IMR-90 (cell line): ENCODE results near the gene ETV7.

Source experiments
- CTCF ChIP-seq: conservative IDR thresholded peaks from 2 replicates; pipeline ENCODE4 v1.5.1; 2012; ENCODE audit warnings: mild to moderate bottlenecking, low read depth, low read length, improper control_type of control experiment
- POLR2A ChIP-seq: IDR thresholded peaks from 2 replicates; pipeline ENCODE4 v1.6.1; 2012; ENCODE audit warnings: mild to moderate bottlenecking, low read depth, low read length
- RFX5 ChIP-seq: IDR thresholded peaks from 2 replicates; pipeline ENCODE4 v1.8.0; 2012; ENCODE audit warnings: low read depth, mild to moderate bottlenecking, low read length, moderate library complexity
- SMC3 ChIP-seq: fragments of 150-350 bp; IDR thresholded peaks from 2 replicates; pipeline ENCODE4 v1.6.1; 2016; ENCODE audit warnings: low read depth, mild to moderate bottlenecking, antibody characterized with exemption, low read length, moderate library complexity
- USF2 ChIP-seq: fragments of 150-350 bp; IDR thresholded peaks from 2 replicates; pipeline ENCODE4 v1.6.1; 2017; ENCODE audit warnings: mild to moderate bottlenecking, antibody characterized with exemption, low read length, low read depth

DNA sequence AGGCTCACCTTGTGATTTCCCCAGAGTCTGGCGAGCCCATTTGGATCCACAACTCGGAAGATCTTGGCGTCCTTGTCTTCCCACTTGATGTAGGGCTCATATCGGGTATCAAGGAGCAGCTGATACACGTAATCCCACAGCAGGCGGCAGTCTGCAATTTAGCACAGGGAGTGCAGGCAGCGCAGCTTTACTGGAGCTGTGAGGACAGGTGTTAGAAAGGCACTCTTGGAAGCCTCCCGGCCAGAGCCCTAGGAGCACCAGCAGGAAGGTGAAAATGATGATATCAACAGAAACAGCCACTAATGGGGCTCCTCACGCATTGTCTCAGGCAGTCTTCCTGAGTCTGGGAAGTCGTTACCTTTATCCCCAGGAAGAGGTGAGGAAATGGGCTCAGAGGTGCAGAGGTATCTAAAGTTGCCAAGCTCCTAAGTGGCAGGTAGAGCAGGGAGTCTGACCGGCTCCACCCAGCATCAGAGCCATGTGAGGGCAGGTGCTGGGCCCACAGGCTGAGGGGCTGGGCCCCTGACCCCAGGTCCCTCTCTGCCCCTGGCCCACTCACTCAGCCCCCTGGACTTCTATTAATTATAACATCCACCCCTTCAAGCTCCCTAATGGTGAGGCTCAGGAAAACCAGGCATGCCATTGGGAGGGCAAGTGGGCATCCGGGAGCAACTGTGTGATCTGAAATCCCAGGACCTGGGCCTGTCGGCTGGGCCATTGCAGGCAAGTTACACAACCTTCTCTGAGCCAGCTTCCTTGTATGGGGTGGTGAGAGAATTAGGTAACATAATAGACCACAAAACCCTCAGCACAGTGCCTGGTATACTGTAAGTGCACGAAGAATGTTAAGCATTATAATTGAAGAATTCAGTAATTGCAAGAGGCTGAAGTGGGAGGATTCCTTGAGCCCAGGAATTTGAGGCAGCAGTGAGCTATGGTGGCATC lies 18.3 kb downstream of the ETV7 start:
- TF ChIP-seq CTCF: no peak
- TF ChIP-seq RFX5: no peak
- TF ChIP-seq POLR2A: no peak
- no peak for TF ChIP-seq SMC3
- TF ChIP-seq USF2: no peak
